DMS114 treated with DMSO at 0.1 percent for 48 hours (cell line): ENCODE measurements around the gene NEIL3.

ENCODE experiments used
- DNase-seq: peaks from one replicate; lab custom pipeline; 2025; ENCODE audit not compliant: unreplicated experiment; lab: John Stamatoyannopoulos, UW

Gene NEIL3

GRCh38 chr4:177410566-177410965 lies 100.9 kb downstream of the NEIL3 start:
- no peak for DNase-seq

GRCh38 chr4:177411996-177412395 lies 102.3 kb downstream of the NEIL3 start:
- DNase-seq, result no peak
